ENCODE data around the gene GPD1L. TPM values are rescaled to one million over a fixed set of nuclear protein-coding genes. Genes with fewer than 3 reads are reported as not detected.

GPD1L gene
- total and polyA plus RNA-seq, 2 of the 13 experiments (the other 11 are each of a cell fraction or from before 2014, with no cell fraction given) = 4.9 to 13.7 TPM

DNA sequence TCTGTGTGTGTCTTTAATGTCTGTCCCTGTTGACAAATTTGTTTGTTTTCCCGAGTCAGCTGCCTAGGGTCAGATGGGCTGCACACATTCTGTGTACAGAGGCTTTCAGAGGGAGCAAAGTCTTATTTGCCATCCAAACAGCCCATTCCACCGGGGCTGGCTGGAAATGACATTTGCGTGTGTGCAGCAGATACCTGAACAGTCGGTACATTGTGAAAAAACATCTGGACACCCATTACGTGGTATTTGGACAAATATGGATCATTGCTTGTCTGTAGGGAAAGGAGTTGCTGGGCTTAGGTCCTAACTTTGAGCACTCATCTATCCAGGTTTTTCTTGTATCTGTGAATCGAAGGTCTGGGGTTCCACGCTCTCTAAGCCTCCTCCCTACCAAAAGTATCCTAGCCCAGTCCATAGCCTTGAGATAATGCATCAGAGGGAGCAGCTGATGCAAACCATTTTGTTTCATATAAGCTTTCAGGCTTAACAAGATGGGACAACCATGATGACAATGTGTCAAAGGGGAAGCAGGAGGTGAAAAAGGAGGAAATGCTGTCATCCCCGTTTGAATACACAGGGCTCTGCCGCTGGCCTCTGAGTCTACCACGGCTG lies 109.9 kb downstream of the GPD1L start (continued):
- TF ChIP-seq, protein P1, sequence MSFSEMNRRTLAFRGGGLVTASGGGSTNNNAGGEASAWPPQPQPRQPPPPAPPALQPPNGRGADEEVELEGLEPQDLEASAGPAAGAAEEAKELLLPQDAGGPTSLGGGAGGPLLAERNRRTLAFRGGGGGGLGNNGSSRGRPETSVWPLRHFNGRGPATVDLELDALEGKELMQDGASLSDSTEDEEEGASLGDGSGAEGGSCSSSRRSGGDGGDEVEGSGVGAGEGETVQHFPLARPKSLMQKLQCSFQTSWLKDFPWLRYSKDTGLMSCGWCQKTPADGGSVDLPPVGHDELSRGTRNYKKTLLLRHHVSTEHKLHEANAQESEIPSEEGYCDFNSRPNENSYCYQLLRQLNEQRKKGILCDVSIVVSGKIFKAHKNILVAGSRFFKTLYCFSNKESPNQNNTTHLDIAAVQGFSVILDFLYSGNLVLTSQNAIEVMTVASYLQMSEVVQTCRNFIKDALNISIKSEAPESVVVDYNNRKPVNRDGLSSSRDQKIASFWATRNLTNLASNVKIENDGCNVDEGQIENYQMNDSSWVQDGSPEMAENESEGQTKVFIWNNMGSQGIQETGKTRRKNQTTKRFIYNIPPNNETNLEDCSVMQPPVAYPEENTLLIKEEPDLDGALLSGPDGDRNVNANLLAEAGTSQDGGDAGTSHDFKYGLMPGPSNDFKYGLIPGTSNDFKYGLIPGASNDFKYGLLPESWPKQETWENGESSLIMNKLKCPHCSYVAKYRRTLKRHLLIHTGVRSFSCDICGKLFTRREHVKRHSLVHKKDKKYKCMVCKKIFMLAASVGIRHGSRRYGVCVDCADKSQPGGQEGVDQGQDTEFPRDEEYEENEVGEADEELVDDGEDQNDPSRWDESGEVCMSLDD (CRISPR knock-in tag; IDR thresholded peaks at IDR 0.05; ENCODE audit: borderline replicate concordance) = no peak
- TF ChIP-seq, protein P2, sequence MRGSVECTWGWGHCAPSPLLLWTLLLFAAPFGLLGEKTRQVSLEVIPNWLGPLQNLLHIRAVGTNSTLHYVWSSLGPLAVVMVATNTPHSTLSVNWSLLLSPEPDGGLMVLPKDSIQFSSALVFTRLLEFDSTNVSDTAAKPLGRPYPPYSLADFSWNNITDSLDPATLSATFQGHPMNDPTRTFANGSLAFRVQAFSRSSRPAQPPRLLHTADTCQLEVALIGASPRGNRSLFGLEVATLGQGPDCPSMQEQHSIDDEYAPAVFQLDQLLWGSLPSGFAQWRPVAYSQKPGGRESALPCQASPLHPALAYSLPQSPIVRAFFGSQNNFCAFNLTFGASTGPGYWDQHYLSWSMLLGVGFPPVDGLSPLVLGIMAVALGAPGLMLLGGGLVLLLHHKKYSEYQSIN (CRISPR knock-in tag; IDR thresholded peaks at IDR 0.05; ENCODE audit: borderline replicate concordance) = no peak
- TF ChIP-seq, protein P3, sequence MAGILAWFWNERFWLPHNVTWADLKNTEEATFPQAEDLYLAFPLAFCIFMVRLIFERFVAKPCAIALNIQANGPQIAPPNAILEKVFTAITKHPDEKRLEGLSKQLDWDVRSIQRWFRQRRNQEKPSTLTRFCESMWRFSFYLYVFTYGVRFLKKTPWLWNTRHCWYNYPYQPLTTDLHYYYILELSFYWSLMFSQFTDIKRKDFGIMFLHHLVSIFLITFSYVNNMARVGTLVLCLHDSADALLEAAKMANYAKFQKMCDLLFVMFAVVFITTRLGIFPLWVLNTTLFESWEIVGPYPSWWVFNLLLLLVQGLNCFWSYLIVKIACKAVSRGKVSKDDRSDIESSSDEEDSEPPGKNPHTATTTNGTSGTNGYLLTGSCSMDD (CRISPR knock-in tag; IDR thresholded peaks at IDR 0.05) = no peak
- TF ChIP-seq, protein P4, sequence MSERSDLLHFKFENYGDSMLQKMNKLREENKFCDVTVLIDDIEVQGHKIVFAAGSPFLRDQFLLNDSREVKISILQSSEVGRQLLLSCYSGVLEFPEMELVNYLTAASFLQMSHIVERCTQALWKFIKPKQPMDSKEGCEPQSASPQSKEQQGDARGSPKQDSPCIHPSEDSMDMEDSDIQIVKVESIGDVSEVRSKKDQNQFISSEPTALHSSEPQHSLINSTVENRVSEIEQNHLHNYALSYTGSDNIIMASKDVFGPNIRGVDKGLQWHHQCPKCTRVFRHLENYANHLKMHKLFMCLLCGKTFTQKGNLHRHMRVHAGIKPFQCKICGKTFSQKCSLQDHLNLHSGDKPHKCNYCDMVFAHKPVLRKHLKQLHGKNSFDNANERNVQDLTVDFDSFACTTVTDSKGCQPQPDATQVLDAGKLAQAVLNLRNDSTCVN (CRISPR knock-in tag; IDR thresholded peaks at IDR 0.05; ENCODE audit: borderline replicate concordance) = peak; percentile 94
- TF ChIP-seq ZNF337 (CRISPR knock-in tag; IDR thresholded peaks at IDR 0.05; ENCODE audit: borderline replicate concordance, low read depth) = no peak
- peak; percentile 94 for TF ChIP-seq ARNTL (CRISPR knock-in tag; IDR thresholded peaks at IDR 0.05)
- no peak; the same call in 1 of the 2 replicates for TF ChIP-seq HCFC1 (IDR thresholded peaks at IDR 0.05; ENCODE audit: low read depth, low read length)
- TF ChIP-seq, protein P5, sequence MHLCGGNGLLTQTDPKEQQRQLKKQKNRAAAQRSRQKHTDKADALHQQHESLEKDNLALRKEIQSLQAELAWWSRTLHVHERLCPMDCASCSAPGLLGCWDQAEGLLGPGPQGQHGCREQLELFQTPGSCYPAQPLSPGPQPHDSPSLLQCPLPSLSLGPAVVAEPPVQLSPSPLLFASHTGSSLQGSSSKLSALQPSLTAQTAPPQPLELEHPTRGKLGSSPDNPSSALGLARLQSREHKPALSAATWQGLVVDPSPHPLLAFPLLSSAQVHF (CRISPR knock-in tag; IDR thresholded peaks at IDR 0.05) = no peak
- TF ChIP-seq ZNF790 (CRISPR knock-in tag; IDR thresholded peaks at IDR 0.05; ENCODE audit: borderline replicate concordance) = no peak
- TF ChIP-seq SNAPC2 (CRISPR knock-in tag; IDR thresholded peaks at IDR 0.05) = peak; percentile 83; the same call in 1 of the 2 replicates
- TF ChIP-seq ZNF749 (CRISPR knock-in tag; IDR thresholded peaks at IDR 0.05; ENCODE audit: borderline replicate concordance) = peak; percentile 61; the same call in 1 of the 2 replicates
- TF ChIP-seq ISL2 (CRISPR knock-in tag; IDR thresholded peaks at IDR 0.05) = peak; percentile 98
- no peak for TF ChIP-seq CAMTA2 (CRISPR knock-in tag; IDR thresholded peaks at IDR 0.05; ENCODE audit: borderline replicate concordance)
- TF ChIP-seq EP300 (IDR thresholded peaks at IDR 0.05; ENCODE audit: low read depth in 2 of 2, low read length in 2 of 2) = peak; percentile 92 to 99
- peak; percentile 97 for TF ChIP-seq EP300 (CRISPR knock-in tag; IDR thresholded peaks at IDR 0.05; ENCODE audit: borderline replicate concordance)
- TF ChIP-seq JARID2 (CRISPR knock-in tag; IDR thresholded peaks at IDR 0.05; ENCODE audit: insufficient replicate concordance) = no peak
- no peak for TF ChIP-seq ZNF451 (CRISPR knock-in tag; IDR thresholded peaks at IDR 0.05)
- TF ChIP-seq, protein P6, sequence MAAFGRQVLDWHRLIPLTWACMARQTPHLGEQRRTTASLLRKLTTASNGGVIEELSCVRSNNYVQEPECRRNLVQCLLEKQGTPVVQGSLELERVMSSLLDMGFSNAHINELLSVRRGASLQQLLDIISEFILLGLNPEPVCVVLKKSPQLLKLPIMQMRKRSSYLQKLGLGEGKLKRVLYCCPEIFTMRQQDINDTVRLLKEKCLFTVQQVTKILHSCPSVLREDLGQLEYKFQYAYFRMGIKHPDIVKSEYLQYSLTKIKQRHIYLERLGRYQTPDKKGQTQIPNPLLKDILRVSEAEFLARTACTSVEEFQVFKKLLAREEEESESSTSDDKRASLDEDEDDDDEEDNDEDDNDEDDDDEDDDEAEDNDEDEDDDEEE (CRISPR knock-in tag; IDR thresholded peaks at IDR 0.05) = no peak
- TF ChIP-seq ZNF468 (CRISPR knock-in tag; IDR thresholded peaks at IDR 0.05) = no peak
- TF ChIP-seq, protein P7, sequence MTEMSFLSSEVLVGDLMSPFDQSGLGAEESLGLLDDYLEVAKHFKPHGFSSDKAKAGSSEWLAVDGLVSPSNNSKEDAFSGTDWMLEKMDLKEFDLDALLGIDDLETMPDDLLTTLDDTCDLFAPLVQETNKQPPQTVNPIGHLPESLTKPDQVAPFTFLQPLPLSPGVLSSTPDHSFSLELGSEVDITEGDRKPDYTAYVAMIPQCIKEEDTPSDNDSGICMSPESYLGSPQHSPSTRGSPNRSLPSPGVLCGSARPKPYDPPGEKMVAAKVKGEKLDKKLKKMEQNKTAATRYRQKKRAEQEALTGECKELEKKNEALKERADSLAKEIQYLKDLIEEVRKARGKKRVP (CRISPR knock-in tag; IDR thresholded peaks at IDR 0.05) = peak in 1 of 2 experiments; percentile 81; a peak in 2 of 4 replicates
